Measurements from ENCODE around the gene CIT.

CIT gene

DNA sequence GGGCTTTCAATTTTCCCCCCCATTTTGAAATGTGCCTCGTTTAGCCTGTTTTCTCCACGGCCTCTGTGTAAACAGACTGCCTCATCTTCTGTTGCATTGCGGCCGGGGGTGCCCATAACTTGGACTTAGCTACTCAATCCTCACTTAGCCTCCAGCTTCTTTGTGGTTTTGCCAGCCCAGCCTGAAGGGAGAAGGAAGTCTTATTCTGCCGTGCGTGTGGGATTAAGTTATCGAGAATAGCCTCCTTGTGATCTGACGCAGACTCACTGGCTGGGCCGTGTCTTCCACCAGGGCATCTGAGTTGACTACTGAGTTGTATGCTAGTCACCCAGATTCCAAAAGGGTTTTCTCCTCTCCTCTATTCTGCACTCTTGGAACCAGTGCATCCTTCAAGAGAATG is 201.1 kb downstream of the CIT start (continued):
- no peak for TF ChIP-seq SP7 (tag by site-specific recombination; IDR thresholded peaks at IDR 0.05)

DNA sequence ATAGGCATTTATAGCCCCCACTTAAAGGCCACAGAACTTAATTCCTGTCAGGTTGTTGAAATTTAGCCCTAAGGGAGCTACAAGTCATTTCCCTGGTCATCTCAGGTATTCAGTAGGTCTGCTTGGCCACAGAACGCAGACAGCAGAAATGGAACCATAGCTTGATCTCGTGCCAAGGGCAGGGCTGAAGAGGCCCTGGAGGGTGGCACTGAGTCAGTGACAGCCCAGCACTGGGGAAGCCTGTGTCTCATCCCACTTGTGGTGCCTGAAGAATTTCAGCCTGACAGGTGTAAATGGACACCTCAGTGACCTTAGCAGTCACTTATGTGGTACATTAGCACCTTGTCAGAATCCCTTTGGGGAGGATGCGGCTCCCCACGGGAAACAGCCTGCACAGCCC is 202.6 kb downstream of the CIT start:
- CTCF ChIA-PET = interaction anchor here (0.6 kb wide), 1 partner anchor 108 kb away, joined by 3 read pairs; no protein-coding TSS in a partner anchor

DNA sequence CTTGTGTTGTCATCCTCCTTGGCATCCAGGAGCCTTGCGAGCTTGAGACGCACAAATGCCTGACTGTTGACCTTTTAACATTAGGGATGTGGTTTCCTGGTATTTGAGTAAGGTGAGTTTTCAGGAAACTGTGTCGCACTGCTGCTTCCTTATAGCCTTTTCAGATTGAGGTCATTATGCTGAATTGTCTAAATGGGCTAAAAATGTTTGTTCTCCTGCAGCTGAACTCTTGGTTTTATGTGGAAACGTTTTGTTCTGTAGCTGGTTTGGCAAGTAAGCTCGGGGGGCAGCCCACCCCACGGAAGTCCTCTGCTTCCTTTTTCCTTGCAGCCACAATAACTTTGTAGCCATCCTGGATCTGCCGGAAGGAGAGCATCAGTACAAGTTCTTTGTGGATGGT is 203.5 kb downstream of the CIT start:
- H3K36me3 ChIP-seq (ENCODE audit: control insufficient read depth in 2 of 2, insufficient read depth in 1 of 2, low read length in 2 of 2) = peaks cover 48 to 91% of the 10 kb centered on the region in 2 experiments
- no peaks in the 10 kb centered on the region for H3K4me1 ChIP-seq (ENCODE audit: control insufficient read depth, insufficient read depth, low read length)
- H3K4me3 ChIP-seq (ENCODE audit: low read depth, low read length) = no peak overlapping the region
- H3K9me3 ChIP-seq (ENCODE audit: control insufficient read depth, insufficient read depth, low read depth, low read length) = no peaks in the 10 kb centered on the region
- POLR2A ChIA-PET = no interaction called here
- TF ChIP-seq, protein P1, sequence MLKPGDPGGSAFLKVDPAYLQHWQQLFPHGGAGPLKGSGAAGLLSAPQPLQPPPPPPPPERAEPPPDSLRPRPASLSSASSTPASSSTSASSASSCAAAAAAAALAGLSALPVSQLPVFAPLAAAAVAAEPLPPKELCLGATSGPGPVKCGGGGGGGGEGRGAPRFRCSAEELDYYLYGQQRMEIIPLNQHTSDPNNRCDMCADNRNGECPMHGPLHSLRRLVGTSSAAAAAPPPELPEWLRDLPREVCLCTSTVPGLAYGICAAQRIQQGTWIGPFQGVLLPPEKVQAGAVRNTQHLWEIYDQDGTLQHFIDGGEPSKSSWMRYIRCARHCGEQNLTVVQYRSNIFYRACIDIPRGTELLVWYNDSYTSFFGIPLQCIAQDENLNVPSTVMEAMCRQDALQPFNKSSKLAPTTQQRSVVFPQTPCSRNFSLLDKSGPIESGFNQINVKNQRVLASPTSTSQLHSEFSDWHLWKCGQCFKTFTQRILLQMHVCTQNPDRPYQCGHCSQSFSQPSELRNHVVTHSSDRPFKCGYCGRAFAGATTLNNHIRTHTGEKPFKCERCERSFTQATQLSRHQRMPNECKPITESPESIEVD (tag by site-specific recombination; IDR thresholded peaks at IDR 0.05) = no peak
- no peak for TF ChIP-seq ZNF19 (tag by site-specific recombination; IDR thresholded peaks at IDR 0.05; ENCODE audit: low read depth)
- no peak for TF ChIP-seq ZNF266 (tag by site-specific recombination; IDR thresholded peaks at IDR 0.05; ENCODE audit: low read depth)
- TF ChIP-seq HOXA7 (CRISPR knock-in tag; IDR thresholded peaks at IDR 0.05; ENCODE audit: borderline replicate concordance) = no peak
- TF ChIP-seq GLIS1 (tag by site-specific recombination; IDR thresholded peaks at IDR 0.05) = no peak
- no peak for TF ChIP-seq ZNF184 (tag by site-specific recombination; IDR thresholded peaks at IDR 0.05)
- no peak for TF ChIP-seq ZNF571 (tag by site-specific recombination; IDR thresholded peaks at IDR 0.05)
- no peak for TF ChIP-seq ZNF133 (tag by site-specific recombination; IDR thresholded peaks at IDR 0.05)
- H3K27ac ChIP-seq (ENCODE audit: extremely low read depth, low read depth, low read length) = no peak overlapping the region
- CTCF ChIA-PET = interaction anchor here (0.6 kb wide), 1 partner anchor 109 kb away, joined by 3 read pairs; no protein-coding TSS in a partner anchor

More for the DNA sequence above, 202.6 kb downstream of the CIT start:
- POLR2A ChIA-PET = no interaction called here
- Histone ChIP-seq H3K27ac (ENCODE audit: extremely low read depth, low read depth, low read length) (no peak overlapping the region), H3K9me3 (ENCODE audit: control insufficient read depth, insufficient read depth, low read depth, low read length) (no peaks in the 10 kb centered on the region), H3K36me3 (ENCODE audit: control insufficient read depth in 2 of 2, insufficient read depth in 1 of 2, low read length in 2 of 2) (peaks cover 51 to 100% of the 10 kb centered on the region in 2 experiments), H3K4me3 (ENCODE audit: low read depth, low read length) (no peak overlapping the region), H3K4me1 (ENCODE audit: control insufficient read depth, insufficient read depth, low read length) (no peaks in the 10 kb centered on the region)
- no peak for TF ChIP-seq ZNF416 (tag by site-specific recombination; IDR thresholded peaks at IDR 0.05)
- TF ChIP-seq, protein P2, sequence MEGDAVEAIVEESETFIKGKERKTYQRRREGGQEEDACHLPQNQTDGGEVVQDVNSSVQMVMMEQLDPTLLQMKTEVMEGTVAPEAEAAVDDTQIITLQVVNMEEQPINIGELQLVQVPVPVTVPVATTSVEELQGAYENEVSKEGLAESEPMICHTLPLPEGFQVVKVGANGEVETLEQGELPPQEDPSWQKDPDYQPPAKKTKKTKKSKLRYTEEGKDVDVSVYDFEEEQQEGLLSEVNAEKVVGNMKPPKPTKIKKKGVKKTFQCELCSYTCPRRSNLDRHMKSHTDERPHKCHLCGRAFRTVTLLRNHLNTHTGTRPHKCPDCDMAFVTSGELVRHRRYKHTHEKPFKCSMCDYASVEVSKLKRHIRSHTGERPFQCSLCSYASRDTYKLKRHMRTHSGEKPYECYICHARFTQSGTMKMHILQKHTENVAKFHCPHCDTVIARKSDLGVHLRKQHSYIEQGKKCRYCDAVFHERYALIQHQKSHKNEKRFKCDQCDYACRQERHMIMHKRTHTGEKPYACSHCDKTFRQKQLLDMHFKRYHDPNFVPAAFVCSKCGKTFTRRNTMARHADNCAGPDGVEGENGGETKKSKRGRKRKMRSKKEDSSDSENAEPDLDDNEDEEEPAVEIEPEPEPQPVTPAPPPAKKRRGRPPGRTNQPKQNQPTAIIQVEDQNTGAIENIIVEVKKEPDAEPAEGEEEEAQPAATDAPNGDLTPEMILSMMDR (tag by site-specific recombination; IDR thresholded peaks at IDR 0.05) = no peak
- TF ChIP-seq ZNF221 (tag by site-specific recombination; IDR thresholded peaks at IDR 0.05; ENCODE audit: borderline replicate concordance) = no peak
- TF ChIP-seq, protein P3, sequence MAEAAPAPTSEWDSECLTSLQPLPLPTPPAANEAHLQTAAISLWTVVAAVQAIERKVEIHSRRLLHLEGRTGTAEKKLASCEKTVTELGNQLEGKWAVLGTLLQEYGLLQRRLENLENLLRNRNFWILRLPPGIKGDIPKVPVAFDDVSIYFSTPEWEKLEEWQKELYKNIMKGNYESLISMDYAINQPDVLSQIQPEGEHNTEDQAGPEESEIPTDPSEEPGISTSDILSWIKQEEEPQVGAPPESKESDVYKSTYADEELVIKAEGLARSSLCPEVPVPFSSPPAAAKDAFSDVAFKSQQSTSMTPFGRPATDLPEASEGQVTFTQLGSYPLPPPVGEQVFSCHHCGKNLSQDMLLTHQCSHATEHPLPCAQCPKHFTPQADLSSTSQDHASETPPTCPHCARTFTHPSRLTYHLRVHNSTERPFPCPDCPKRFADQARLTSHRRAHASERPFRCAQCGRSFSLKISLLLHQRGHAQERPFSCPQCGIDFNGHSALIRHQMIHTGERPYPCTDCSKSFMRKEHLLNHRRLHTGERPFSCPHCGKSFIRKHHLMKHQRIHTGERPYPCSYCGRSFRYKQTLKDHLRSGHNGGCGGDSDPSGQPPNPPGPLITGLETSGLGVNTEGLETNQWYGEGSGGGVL (tag by site-specific recombination; IDR thresholded peaks at IDR 0.05) = no peak
- TF ChIP-seq ZNF561 (tag by site-specific recombination; IDR thresholded peaks at IDR 0.05; ENCODE audit: borderline replicate concordance) = no peak
- TF ChIP-seq, protein P4, sequence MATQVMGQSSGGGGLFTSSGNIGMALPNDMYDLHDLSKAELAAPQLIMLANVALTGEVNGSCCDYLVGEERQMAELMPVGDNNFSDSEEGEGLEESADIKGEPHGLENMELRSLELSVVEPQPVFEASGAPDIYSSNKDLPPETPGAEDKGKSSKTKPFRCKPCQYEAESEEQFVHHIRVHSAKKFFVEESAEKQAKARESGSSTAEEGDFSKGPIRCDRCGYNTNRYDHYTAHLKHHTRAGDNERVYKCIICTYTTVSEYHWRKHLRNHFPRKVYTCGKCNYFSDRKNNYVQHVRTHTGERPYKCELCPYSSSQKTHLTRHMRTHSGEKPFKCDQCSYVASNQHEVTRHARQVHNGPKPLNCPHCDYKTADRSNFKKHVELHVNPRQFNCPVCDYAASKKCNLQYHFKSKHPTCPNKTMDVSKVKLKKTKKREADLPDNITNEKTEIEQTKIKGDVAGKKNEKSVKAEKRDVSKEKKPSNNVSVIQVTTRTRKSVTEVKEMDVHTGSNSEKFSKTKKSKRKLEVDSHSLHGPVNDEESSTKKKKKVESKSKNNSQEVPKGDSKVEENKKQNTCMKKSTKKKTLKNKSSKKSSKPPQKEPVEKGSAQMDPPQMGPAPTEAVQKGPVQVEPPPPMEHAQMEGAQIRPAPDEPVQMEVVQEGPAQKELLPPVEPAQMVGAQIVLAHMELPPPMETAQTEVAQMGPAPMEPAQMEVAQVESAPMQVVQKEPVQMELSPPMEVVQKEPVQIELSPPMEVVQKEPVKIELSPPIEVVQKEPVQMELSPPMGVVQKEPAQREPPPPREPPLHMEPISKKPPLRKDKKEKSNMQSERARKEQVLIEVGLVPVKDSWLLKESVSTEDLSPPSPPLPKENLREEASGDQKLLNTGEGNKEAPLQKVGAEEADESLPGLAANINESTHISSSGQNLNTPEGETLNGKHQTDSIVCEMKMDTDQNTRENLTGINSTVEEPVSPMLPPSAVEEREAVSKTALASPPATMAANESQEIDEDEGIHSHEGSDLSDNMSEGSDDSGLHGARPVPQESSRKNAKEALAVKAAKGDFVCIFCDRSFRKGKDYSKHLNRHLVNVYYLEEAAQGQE (tag by site-specific recombination; IDR thresholded peaks at IDR 0.05) = no peak
- TF ChIP-seq ZNF670 (tag by site-specific recombination; IDR thresholded peaks at IDR 0.05; ENCODE audit: low read depth) = no peak
- TF ChIP-seq TRIM28 (IDR thresholded peaks at IDR 0.05; ENCODE audit: borderline replicate concordance, low read length) = no peak
- no peak for TF ChIP-seq ZNF792 (tag by site-specific recombination; IDR thresholded peaks at IDR 0.05)
- TF ChIP-seq ZSCAN23 (tag by site-specific recombination; IDR thresholded peaks at IDR 0.05) = no peak
- no peak for TF ChIP-seq ZNF391 (tag by site-specific recombination; IDR thresholded peaks at IDR 0.05; ENCODE audit: borderline replicate concordance, low read depth)
- no peak for TF ChIP-seq EGR2 (tag by site-specific recombination; IDR thresholded peaks at IDR 0.05; ENCODE audit: low read depth)
- TF ChIP-seq, protein P5, sequence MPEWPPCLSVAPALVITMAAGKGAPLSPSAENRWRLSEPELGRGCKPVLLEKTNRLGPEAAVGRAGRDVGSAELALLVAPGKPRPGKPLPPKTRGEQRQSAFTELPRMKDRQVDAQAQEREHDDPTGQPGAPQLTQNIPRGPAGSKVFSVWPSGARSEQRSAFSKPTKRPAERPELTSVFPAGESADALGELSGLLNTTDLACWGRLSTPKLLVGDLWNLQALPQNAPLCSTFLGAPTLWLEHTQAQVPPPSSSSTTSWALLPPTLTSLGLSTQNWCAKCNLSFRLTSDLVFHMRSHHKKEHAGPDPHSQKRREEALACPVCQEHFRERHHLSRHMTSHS (tag by site-specific recombination; IDR thresholded peaks at IDR 0.05) = no peak
- no peak for TF ChIP-seq ZBTB1 (tag by site-specific recombination; IDR thresholded peaks at IDR 0.05)
- TF ChIP-seq OVOL3 (tag by site-specific recombination; IDR thresholded peaks at IDR 0.05) = no peak
- TF ChIP-seq ZNF138 (tag by site-specific recombination; IDR thresholded peaks at IDR 0.05; ENCODE audit: borderline replicate concordance) = no peak
- TF ChIP-seq ZNF157 (tag by site-specific recombination; IDR thresholded peaks at IDR 0.05) = no peak
- no peak for TF ChIP-seq ZNF350 (tag by site-specific recombination; IDR thresholded peaks at IDR 0.05)
- no peak for TF ChIP-seq ZNF211 (tag by site-specific recombination; IDR thresholded peaks at IDR 0.05; ENCODE audit: low read depth)
- TF ChIP-seq BCL11A (tag by site-specific recombination; IDR thresholded peaks at IDR 0.05; ENCODE audit: low read depth) = no peak
